Large intestine (tissue), 12 donors: ENCODE measurements around the gene USP53. TPM values are rescaled to one million over a fixed set of nuclear protein-coding genes. Genes with fewer than 3 reads are reported as not detected.
"Not testable (repeated sequence)": the region's sequence is repeated elsewhere in the genome, so short reads cannot be mapped to it uniquely, and the experiment has no call there.

Source experiments
- DNase-seq, 2 donors: peaks; one replicate each; pipeline versions ENCODE4 v3.0.0 to v3.0.0-alpha.2; 2013
- H3K27ac ChIP-seq: one replicate; pipeline ENCODE4 v1.5.1; 2013; ENCODE audit warnings: low read length
- H3K27me3 ChIP-seq: 2 replicates; pipeline ENCODE4 v1.6.1; 2013; ENCODE audit warnings: low read length; ENCODE audit not compliant: control insufficient read depth, insufficient read depth
- H3K36me3 ChIP-seq: 2 replicates; pipeline ENCODE4 v1.6.1; 2013; ENCODE audit warnings: low read length; ENCODE audit not compliant: control insufficient read depth, insufficient read depth
- H3K4me1 ChIP-seq: one replicate; pipeline ENCODE4 v1.6.1; 2013; ENCODE audit warnings: low read length; ENCODE audit not compliant: control insufficient read depth, insufficient read depth
- H3K4me3 ChIP-seq: one replicate; pipeline ENCODE4 v1.5.1; 2013; ENCODE audit warnings: low read length
- H3K9me3 ChIP-seq: one replicate; pipeline ENCODE4 v1.6.1; 2013; ENCODE audit warnings: mild to moderate bottlenecking, low read depth, low read length, moderate library complexity; ENCODE audit not compliant: control insufficient read depth
- WGBS: methylation state at CpG from one replicate; pipeline ENCODE4 v1.1.5; 2013; ENCODE audit warnings: low lambda C conversion rate; ENCODE audit not compliant: insufficient coverage; 5-methylcytosine and 5-hydroxymethylcytosine counted together
- long read RNA-seq, 11 donors: transcript quantifications; one replicate each; lab custom pipeline, GENCODE V29; 2026
- polyA plus RNA-seq: library from polyadenylated mRNA; unstranded; fragments of 120-200 nt; gene quantifications from one replicate; pipeline ENCODE4 v1.2.1, GENCODE V29; 2013

USP53 gene
- polyA plus RNA-seq = 20.3 TPM
- long read RNA-seq, donor 1 = 0 reads
- long read RNA-seq, donor 2, partial matches to known transcripts = 2,018 of 2,045 reads
- long read RNA-seq, donor 2, other reads (novel, unspliced or antisense) = 27 of 2,045 reads
- long read RNA-seq, donor 3, partial matches to known transcripts = 2,034 of 3,536 reads
- long read RNA-seq, donor 3, other reads (novel, unspliced or antisense) = 1,500 of 3,536 reads
- long read RNA-seq, donor 4, partial matches to known transcripts = 0 of 1 reads
- long read RNA-seq, donor 4, other reads (novel, unspliced or antisense) = 0 of 1 reads
- long read RNA-seq, donor 5 = 0 reads
- long read RNA-seq, donor 6, partial matches to known transcripts = 703 of 2,049 reads
- long read RNA-seq, donor 6, other reads (novel, unspliced or antisense) = 1,346 of 2,049 reads
- long read RNA-seq, donor 7, partial matches to known transcripts = 0 of 1 reads
- long read RNA-seq, donor 7, other reads (novel, unspliced or antisense) = 0 of 1 reads
- long read RNA-seq, donor 8 = 0 reads
- long read RNA-seq, donor 9, full-length matches to known transcripts = 2 of 2 reads
- long read RNA-seq, donor 9, partial matches to known transcripts = 0 of 2 reads
- long read RNA-seq, donor 9, other reads (novel, unspliced or antisense) = 0 of 2 reads
- long read RNA-seq, donor 10, full-length matches to known transcripts = 2 of 1,751 reads
- long read RNA-seq, donor 10, partial matches to known transcripts = 1,714 of 1,751 reads
- long read RNA-seq, donor 10, other reads (novel, unspliced or antisense) = 35 of 1,751 reads
- long read RNA-seq, donor 11, partial matches to known transcripts = 0 of 1 reads
- long read RNA-seq, donor 11, other reads (novel, unspliced or antisense) = 0 of 1 reads

DNA sequence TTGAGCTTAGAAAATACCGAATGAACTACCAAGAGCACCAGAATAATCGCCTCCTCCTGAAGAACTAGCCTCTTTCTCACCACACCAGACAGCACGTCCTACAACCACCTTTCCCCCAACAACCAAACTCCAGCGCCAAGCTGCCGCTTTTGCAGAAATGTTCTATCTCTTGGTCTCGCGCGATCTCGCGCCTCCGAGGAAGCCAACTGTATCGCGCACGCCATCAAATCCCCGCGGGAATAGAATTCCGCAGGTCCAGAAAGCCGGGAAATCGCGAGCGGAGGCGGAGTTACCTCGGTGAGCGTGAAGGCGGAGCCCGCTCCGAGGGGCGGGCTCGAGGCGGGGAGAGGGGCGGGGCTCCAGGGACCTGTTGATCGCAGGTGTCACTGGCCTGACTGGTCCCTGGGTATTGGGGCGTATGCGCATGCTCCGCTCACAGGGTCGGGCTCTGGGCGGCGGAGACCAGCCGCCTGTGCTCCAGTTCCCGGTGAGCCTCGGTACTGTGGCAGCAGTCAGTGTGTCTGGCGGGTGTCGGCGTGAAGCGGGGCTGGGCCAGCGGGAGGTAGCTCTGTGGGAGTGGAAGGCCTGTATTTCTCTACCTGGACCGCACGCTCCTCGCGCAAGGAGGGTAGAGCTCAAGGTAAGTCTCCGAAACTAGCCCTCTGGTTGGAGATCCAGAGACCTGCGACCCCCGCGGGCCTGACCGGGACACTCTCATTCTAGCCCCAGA is at the start of gene USP53:
Gene USP53, plus strand, starts transcription at position 480 of the 730 bp plus-strand sequence. CDS start 27,047 bp downstream, outside the sequence.
- H3K27me3 ChIP-seq = no peaks in the 10 kb centered on the region
- no peaks in the 10 kb centered on the region for H3K36me3 ChIP-seq
- no CpG with 5 or more reads among the region's 55 CpGs for WGBS
- no peaks in the 10 kb centered on the region for H3K9me3 ChIP-seq
- DNase-seq = peak; percentile 98 to 99
- H3K27ac ChIP-seq = peak within 1 kb of the TSS; percentile 97
- H3K4me1 ChIP-seq = no peaks in the 10 kb centered on the region
- H3K4me3 ChIP-seq = peak within 1 kb of the TSS; percentile 81

DNA sequence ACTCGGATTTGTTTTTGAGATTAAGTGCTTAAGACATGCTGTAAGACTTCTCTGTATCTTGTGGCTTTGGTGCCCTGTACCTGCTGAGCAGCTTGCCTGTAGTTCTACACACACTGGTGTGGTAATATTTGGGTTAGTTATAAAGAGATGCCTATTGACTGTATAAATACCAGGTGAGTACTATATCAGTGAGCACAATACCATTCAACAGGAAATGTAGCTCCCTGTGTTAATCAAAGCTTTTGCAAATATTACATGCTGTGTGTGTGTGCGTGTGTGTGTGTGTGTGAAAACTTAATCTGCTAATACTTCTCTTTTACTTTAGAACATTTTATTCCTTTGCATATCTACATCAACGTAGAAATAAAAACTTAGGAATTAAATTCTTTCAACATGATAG is 46.7 kb upstream of the USP53 start:
- Histone ChIP-seq H3K27me3 (no peaks in the 10 kb centered on the region), H3K9me3 (no peaks in the 10 kb centered on the region), H3K36me3 (no peaks in the 10 kb centered on the region), H3K4me1 (no peaks in the 10 kb centered on the region), H3K4me3 (no peak overlapping the region), H3K27ac (no peak overlapping the region)
- WGBS = 100% methylated on average over 2 of the region's 3 CpGs
- no peak for DNase-seq

DNA sequence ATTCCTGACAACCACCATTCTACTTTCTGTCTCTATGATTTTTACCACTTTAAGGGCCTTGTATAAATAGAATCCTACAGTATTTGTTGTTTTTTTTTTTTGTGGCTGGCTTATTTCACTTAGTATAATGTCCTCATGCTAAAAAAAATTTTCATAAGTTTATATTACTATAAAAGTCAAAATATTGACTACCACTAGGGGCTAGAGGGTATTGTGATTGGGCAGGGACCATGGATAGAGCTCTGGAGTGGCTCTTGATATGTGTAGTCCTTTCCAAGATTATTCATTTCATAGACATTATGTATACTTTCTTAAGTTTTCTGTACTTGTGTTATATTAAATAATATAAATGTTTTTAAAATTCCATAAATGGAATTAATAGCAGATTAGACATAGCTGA is 42.3 kb upstream of the USP53 start:
- no peak for DNase-seq
- no peak overlapping the region for H3K27ac ChIP-seq
- H3K9me3 ChIP-seq = no peaks in the 10 kb centered on the region
- no peaks in the 10 kb centered on the region for H3K36me3 ChIP-seq
- H3K27me3 ChIP-seq = no peaks in the 10 kb centered on the region
- H3K4me3 ChIP-seq = no peak overlapping the region
- H3K4me1 ChIP-seq = no peaks in the 10 kb centered on the region

DNA sequence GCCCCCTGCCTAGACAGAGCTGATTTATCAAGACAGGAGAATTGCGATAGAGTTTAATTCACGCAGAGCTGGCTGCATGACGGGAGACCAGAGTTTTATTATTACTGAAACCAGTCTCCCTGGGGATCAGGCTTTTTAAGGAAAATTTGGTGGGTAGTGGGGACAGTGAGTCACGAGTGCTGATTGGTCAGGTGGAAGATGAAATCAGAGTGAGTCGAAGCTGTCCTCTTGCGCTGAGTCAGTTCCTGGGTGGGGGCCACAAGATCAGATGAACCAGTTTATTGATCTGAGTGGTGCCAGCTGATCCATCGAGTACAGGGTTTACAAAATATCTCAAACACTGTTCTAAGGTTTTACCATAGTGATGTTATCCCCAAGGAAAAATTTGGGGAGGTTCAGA is 40.3 kb upstream of the USP53 start:
- H3K9me3 ChIP-seq = no peaks in the 10 kb centered on the region
- H3K27ac ChIP-seq = no peak overlapping the region
- H3K36me3 ChIP-seq = no peaks in the 10 kb centered on the region
- no peak for DNase-seq
- no peaks in the 10 kb centered on the region for H3K27me3 ChIP-seq
- no peak overlapping the region for H3K4me3 ChIP-seq
- WGBS = 100% methylated on average over 1 of the region's 7 CpGs
- no peaks in the 10 kb centered on the region for H3K4me1 ChIP-seq

DNA sequence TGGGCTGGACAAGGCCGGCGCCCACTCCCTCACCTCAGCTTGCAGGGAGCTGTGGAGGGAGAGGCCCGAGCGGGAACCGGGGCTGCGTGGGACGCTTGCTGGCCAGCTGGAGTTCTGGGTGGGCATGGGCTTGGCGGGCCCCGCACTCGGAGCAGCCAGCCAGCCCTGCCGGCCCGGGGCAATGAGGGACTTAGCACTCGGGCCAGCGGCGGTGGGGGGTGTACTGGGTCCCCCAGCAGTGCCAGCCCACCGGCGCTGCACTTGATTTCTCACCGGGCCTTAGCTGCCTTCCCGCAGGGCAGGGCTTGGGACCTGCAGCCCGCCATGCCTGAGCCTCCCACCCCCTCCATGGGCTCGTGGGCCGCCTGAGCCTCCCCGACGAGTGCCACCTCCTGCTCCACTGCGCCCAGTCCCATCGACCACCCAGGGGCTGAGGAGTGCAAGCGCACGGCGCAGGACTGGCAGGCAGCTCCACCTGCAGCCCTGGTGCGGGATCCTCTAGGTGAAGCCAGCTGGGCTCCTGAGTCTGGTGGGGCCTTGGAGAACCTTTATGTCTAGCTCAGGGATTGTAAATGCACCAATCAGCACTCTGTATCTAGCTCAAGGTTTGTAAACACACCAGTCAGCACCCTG is 38.7 kb upstream of the USP53 start:
- H3K4me3 ChIP-seq, H3K9me3 ChIP-seq, H3K27me3 ChIP-seq, DNase-seq, H3K36me3 ChIP-seq, H3K27ac ChIP-seq, H3K4me1 ChIP-seq: not testable (repeated sequence)
- no CpG with 5 or more reads among the region's 30 CpGs for WGBS

DNA sequence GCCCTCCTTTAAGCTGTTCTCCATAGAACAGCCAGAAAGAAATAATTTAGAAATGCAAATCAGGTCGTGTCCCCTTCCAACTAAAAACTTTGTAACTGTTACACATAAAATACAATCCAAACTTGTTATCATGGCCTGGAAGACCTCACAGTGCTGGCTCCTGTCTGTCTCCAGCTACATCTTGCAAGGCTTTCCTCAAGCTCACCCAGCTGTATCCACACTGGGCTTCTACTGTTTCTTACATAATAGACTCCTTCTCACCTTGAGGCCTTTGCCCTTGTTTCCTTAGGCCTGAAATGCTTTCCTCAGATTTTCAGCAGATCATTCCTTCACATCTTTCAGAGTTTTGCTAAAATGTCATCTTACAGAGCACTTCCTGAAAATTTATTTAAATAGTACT is 33.5 kb upstream of the USP53 start:
- Histone ChIP-seq H3K27ac (no peak overlapping the region), H3K36me3 (no peaks in the 10 kb centered on the region), H3K27me3 (no peaks in the 10 kb centered on the region), H3K4me3 (no peak overlapping the region), H3K9me3 (no peaks in the 10 kb centered on the region), H3K4me1 (no peaks in the 10 kb centered on the region)
- WGBS = 67% methylated on average over 1 of the region's 1 CpG
- no peak for DNase-seq

DNA sequence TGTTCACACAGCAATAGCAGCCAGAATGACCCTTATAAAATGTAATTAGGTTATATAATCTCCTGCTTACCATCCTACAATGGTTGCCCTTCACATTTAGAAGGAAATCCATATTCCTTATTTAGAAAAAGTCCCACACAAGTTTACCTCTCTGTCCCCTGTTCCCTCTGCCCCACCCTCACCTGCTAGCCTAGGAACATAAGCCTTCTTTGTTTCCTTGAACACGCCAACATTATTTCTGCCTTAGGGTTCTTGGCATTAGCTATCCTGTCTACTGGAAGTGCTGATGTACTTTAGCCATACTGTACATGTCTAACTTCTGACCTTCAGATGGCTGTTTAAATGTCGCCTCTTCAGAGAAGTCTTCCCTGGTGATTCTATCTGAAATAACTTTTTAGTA is 28.4 kb upstream of the USP53 start:
- Histone ChIP-seq H3K4me3 (no peak overlapping the region), H3K4me1 (no peaks in the 10 kb centered on the region), H3K27me3 (no peaks in the 10 kb centered on the region), H3K27ac (no peak overlapping the region), H3K9me3 (no peaks in the 10 kb centered on the region), H3K36me3 (no peaks in the 10 kb centered on the region)
- 80% methylated on average over 2 of the region's 2 CpGs for WGBS
- DNase-seq = no peak

DNA sequence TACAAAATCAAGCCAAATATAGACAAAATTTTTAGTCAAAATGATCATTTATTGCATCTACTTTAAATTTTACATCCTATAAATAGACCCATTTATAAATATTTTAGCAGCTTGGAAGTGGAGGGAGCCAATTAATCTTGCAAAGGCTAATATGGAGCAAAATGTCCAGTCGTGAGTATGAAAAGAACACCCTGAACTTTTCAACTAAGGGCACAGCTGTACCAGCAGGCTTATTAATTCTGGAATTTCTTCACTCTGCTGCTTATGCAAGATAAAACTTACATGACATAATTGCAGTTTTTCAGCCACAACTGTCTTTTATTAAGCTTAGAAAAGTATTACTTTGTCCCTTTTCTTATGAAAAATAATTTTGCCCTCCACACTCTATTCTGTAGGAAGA is 22.9 kb upstream of the USP53 start:
- no peak for DNase-seq
- no peak overlapping the region for H3K4me3 ChIP-seq
- H3K27me3 ChIP-seq = no peaks in the 10 kb centered on the region
- no peaks in the 10 kb centered on the region for H3K9me3 ChIP-seq
- no peaks in the 10 kb centered on the region for H3K4me1 ChIP-seq
- no peaks in the 10 kb centered on the region for H3K36me3 ChIP-seq
- WGBS = 40% methylated on average over 1 of the region's 1 CpG
- H3K27ac ChIP-seq = no peak overlapping the region

DNA sequence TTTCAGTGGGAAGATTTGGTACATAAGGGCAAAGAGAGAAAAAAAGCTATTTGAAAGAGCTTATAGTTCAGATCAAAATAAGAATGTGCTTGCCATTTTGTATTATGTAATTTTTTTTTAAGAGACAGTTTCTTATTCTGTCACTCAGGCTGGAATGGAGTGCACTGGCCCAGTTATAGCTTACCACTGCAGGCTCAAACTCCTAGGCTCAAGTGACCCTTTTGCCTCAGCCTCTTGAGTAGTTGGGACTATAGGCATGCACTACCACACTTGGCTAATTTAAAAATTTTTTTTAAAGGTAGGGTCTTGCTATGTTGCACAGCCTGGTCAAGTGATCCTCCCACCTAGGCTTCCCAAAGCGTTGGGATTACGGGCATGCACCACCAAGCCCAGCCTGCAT is 22.2 kb upstream of the USP53 start:
- no peak overlapping the region for H3K27ac ChIP-seq
- H3K4me1 ChIP-seq = no peaks in the 10 kb centered on the region
- no peak for DNase-seq
- H3K36me3 ChIP-seq = no peaks in the 10 kb centered on the region
- no peaks in the 10 kb centered on the region for H3K9me3 ChIP-seq
- 83% methylated on average over 1 of the region's 2 CpGs for WGBS
- H3K27me3 ChIP-seq = no peaks in the 10 kb centered on the region
- H3K4me3 ChIP-seq = no peak overlapping the region

DNA sequence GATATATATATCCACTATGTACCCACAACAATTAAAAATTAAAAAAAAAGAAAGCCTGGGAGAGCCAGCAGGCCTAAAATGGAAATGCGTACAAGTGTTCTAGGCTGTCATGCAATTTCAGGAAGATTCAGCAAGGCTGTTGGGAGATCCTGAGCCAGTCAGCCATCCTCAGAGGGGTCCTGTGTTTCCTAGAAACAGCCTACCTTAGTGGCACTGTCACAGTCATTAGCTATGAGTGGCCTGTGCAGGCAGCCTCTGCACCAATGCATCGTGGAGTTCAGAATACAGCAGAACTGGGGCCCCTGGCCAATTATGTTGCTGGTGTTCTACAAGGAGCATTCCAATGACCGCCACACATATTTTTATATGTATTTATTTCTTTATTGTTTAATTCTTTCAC is 21.0 kb upstream of the USP53 start:
- WGBS = 100% methylated on average over 1 of the region's 3 CpGs
- Histone ChIP-seq H3K27ac (no peak overlapping the region), H3K9me3 (no peaks in the 10 kb centered on the region), H3K4me1 (no peaks in the 10 kb centered on the region), H3K27me3 (no peaks in the 10 kb centered on the region), H3K4me3 (no peak overlapping the region), H3K36me3 (no peaks in the 10 kb centered on the region)
- DNase-seq = no peak
